Measurements from ENCODE around the gene GRIK2.

The GRIK2 gene

GRCh38 chr6:101816716-101817115 lies 423.2 kb downstream of the GRIK2 start:
- DNase-seq, result no peak

- DNase-seq, result no peak
These were observed 424.5 kb downstream of the GRIK2 start for GRCh38 chr6:101818051-101818450.

GRCh38 chr6:101824551-101825345 lies 431.2 kb downstream of the GRIK2 start:
- no peak for DNase-seq

- no peak for DNase-seq
These were observed 432.8 kb downstream of the GRIK2 start for GRCh38 chr6:101826269-101826668.

- DNase-seq, result no peak
These were observed 433.2 kb downstream of the GRIK2 start for GRCh38 chr6:101826678-101827077.

DNA sequence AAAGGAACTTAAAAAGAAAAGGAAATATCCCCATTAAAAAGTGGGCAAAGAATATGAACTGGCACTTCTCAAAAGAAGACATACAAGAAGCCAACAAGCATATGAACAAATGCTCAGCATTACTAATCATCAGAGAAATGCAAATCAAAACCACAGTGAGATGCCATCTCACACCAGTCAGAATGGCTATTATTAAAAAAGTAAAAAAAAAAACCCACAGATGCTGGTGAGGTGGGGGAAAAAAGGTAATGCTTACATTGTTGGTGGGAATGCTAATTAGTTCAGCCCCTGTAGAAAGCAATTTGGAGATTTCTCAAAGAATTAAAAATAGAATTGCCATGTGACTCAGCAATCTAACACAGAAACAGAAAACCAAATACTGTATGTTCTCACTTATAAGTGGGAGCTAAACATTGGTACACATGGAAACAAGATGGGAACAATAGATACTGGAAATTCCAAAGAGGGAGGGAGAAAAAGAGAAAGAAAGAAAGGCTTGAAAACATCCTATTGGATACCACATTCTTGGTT lies 437.1 kb downstream of the GRIK2 start:
- no peak for DNase-seq

DNA sequence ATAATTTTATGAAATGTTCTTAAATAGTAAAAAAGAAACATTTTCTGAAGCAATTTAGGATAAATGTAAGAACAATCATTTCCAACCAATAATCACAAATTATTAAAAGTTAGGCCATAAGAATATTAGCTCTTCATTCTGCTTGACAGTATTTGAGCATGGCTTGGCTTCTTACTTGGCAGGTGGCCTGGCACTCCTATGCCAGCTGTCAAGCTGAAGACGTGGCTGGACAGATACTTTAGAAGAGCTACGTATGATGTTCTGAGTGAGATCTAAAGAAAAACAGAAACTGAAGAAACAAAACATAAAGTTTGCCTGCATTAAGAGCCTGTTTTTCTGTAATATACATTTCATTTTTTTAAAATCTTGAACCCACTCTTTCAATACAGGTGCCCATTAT lies 438.9 kb downstream of the GRIK2 start:
- no peak for DNase-seq

- no peak for DNase-seq
These were observed 446.6 kb downstream of the GRIK2 start for GRCh38 chr6:101840100-101840499.

DNA sequence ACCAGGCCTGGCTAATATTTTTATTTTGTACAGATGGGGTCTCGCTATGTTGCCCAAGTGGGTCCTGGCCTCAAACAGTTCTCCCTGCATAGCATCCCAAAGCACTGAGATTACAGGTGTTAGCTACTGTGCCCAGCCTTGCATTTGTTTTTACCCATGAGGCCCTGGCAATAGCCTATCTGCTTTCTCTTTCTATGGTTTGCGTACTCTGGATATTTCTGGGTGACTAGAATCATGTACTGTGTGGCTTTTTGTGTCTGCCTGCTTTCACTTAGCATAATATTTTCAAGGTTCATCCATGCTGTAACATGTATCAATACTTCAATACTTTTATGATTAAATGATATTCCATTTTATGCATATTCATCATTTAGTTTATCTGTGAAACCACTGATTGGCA lies 451.7 kb downstream of the GRIK2 start:
- no peak for DNase-seq

GRCh38 chr6:101845621-101846020 lies 452.1 kb downstream of the GRIK2 start:
- no peak for DNase-seq

GRCh38 chr6:101847690-101848089 lies 454.2 kb downstream of the GRIK2 start:
- no peak for DNase-seq

DNA sequence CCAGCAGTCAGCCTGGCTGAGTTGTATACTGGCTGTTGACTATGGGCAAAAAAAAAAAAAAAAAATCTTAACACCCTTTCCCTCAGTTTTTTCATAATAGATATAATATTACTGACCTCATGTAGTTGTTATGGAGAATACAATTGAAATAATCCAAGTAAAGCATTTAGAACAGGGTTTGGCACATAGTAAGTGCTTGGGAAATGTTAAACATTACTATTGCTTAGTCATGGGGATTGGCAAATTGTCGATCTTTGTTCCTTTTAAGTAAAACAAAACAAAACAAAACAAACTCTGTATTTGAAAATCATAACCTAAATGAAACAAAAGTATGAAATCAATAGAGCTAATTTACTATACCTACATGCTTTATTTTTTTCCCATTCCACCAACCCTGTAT lies 458.4 kb downstream of the GRIK2 start:
- DNase-seq, result no peak

GRCh38 chr6:101853231-101854085 lies 459.9 kb downstream of the GRIK2 start:
- no peak for DNase-seq

GRCh38 chr6:101876431-101876830 lies 482.9 kb downstream of the GRIK2 start:
- peak; percentile 90 for DNase-seq

DNA sequence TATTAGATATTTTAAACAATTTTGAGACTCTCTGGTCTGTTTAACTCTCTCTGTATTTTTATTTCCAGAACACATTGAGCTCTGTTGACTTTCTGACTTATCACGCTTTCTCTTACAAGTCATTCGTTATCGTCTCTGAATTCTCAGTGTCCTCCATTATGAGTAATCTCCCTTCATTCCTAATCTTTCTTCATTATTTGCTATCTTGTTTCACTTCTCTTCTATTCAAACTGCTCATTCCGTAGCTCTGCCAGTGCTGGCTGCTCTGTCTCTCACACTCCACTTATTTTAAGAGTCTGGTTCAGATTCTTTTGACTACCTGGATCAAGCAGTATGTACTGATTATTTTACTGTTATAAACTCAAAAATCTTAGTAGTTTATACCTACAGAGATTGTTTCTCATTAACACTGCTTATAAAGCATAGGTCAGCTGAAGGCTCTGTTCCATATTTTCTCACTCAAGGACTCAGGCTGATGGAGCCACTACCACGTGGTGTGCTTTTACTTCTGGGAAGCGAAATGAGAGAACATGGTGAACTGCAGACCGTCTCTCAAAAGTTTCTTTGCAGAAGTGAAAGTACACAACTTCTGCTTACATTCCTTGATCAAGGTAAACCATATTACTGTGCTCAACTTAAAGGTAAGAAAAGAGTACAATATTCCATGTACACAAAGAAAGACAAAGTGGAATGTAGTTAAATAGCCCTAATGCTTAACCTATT lies 485.2 kb downstream of the GRIK2 start:
- no peak for DNase-seq

- no peak for DNase-seq
These were observed 486.3 kb downstream of the GRIK2 start for GRCh38 chr6:101879782-101880181.

- DNase-seq, result no peak
These were observed 490.0 kb downstream of the GRIK2 start for GRCh38 chr6:101883505-101883904.

GRCh38 chr6:101887532-101887931 lies 494.0 kb downstream of the GRIK2 start:
- no peak for DNase-seq

DNA sequence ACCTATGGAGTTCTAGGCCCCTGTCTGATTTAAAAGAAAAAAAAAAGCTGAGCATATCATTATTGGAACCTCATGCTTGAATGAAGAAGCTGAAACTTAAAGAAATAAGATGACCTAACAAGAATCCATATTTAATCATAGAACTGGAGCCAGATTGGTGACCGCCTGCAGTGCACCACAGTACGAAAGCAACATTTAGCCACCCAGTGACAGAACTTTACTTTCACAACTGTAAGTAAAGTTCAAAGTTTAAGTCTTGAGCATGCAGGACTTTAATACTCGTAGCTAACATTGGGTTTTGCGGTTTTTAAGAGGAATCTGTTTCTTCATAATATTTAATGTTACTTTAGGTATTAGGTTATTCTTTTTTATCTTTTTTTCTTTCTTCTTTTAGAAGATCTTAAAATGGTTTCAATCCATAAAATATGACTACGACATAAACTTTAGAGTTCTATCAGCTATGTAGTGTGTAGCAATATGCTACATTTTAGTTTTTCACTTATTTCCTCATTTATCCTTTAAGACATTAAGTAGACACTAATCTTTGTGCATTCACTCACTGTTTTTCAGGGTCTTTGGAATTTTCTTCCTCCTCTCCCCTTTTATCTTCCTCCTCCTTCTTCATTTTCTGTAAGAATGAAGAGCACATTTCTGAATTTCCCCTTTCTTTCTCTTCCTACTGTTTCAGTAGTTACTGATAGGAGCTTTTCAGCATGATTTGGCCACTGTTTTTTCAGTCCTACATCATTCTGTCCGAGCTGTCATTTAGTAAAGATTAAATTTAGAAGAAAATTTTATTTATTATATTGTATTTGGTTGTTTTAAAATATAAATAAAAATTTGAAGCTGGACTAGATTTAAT lies 514.1 kb downstream of the GRIK2 start:
- DNase-seq, result no peak

DNA sequence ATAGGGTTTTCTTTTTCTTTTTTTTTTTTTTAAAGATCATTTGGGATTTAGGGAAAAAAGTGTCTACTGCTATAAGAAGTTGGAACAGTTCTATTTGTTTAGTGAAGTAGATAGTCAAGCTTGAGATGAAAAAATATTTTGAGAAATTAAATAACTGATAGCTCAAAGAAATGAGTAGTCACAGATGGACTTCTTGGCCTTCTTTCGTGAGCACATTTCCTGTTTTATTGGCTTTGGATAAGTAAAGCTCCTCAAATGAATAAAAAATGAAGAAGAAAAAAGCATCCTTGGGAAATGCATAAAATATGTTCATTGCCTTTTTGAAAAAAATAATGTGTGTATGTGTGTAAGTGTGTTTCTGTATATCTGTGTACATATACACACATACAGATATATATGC lies 515.9 kb downstream of the GRIK2 start:
- DNase-seq, result no peak

DNA sequence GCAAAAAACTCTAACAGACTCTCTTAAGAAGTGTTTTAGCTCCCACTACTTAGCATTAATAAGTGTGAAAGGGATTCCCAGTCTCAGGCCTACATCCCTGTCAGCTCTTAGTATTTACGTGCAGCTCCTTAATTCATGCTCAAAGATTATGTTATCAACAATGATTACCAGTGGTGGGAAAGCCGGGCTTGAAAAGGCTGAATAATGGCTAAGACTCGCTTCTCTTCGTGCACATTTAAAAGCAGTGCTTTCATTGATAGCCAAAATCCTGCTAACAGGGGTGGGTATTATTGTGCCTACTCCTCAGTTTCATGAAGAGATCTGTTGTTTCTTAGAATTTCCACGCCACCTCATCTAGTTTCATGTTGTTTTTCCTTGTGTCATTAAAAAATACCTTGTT lies 518.8 kb downstream of the GRIK2 start:
- no peak for DNase-seq

DNA sequence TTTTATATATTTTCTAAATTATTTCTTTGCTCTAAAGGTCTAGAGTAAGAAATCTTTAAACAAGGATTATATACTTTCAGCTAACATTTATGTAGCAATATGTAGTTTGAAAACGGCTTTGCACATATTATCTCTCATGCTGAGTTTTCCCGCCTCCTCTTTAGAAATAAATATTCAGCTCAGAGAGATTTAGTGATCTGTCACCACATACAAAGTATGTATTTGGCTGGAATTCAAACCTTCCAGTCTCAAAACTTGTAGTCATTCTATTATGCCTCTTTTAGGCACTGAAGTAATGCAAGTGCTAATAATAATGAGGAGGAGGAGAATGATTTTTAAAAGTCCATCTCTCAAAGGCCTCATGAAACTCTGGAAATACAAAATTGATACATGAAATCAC lies 525.0 kb downstream of the GRIK2 start:
- DNase-seq, result no peak
